ENCODE results near the gene PAX5.
"Not testable (repeated sequence)": the region's sequence is repeated elsewhere in the genome, so short reads cannot be mapped to it uniquely, and the experiment has no call there.

Gene PAX5

GRCh38 chr9:37033682-37034304 is at the start of gene PAX5:
PAX5 (minus strand) TSS chr9:37034268; CDS start chr9:37034031, 237 bp downstream.
- no peak for DNase-seq (ENCODE audit: low read depth in 2 of 2)

GRCh38 chr9:37083654-37084053 is 49.6 kb upstream of the PAX5 start:
- DNase-seq (ENCODE audit: low read depth in 2 of 2): no peak

GRCh38 chr9:37082214-37082765 is 48.2 kb upstream of the PAX5 start:
- no peak for DNase-seq (ENCODE audit: low read depth in 2 of 2)

- not testable (repeated sequence) for DNase-seq (ENCODE audit: low read depth in 2 of 2)
Measured at GRCh38 chr9:37081507-37081906, 47.4 kb upstream of the PAX5 start.

GRCh38 chr9:37080165-37080628 is 46.1 kb upstream of the PAX5 start:
- not testable (repeated sequence) for DNase-seq (ENCODE audit: low read depth in 2 of 2)

GRCh38 chr9:37079370-37080164 is 45.5 kb upstream of the PAX5 start:
- DNase-seq (ENCODE audit: low read depth in 2 of 2): peak; percentile 82 to 86

GRCh38 chr9:37074790-37075189 is 40.7 kb upstream of the PAX5 start:
- DNase-seq (ENCODE audit: low read depth in 2 of 2): not testable (repeated sequence)

- no peak for DNase-seq (ENCODE audit: low read depth in 2 of 2)
Measured at GRCh38 chr9:37066139-37066725, 32.2 kb upstream of the PAX5 start.

GRCh38 chr9:37062336-37062735 is 28.3 kb upstream of the PAX5 start:
- DNase-seq (ENCODE audit: low read depth in 2 of 2): no peak

GRCh38 chr9:37061768-37062167 is 27.7 kb upstream of the PAX5 start:
- no peak for DNase-seq (ENCODE audit: low read depth in 2 of 2)

- no peak for DNase-seq (ENCODE audit: low read depth in 2 of 2)
Measured at GRCh38 chr9:37060833-37061232, 26.8 kb upstream of the PAX5 start.

- no peak for DNase-seq (ENCODE audit: low read depth in 2 of 2)
Measured at GRCh38 chr9:37056046-37056920, 22.2 kb upstream of the PAX5 start.

GRCh38 chr9:37054363-37054720 is 20.3 kb upstream of the PAX5 start:
- not testable (repeated sequence) for DNase-seq (ENCODE audit: low read depth in 2 of 2)

GRCh38 chr9:37053684-37054362 is 19.8 kb upstream of the PAX5 start:
- no peak for DNase-seq (ENCODE audit: low read depth in 2 of 2)

- no peak for DNase-seq (ENCODE audit: low read depth in 2 of 2)
Measured at GRCh38 chr9:37046683-37047082, 12.6 kb upstream of the PAX5 start.

- no peak for DNase-seq (ENCODE audit: low read depth in 2 of 2)
Measured at GRCh38 chr9:37042421-37042820, 8.4 kb upstream of the PAX5 start.

- no peak for DNase-seq (ENCODE audit: low read depth in 2 of 2)
Measured at GRCh38 chr9:37040508-37041127, 6.5 kb upstream of the PAX5 start.

- no peak for DNase-seq (ENCODE audit: low read depth in 2 of 2)
Measured at GRCh38 chr9:37038943-37039464, 4.9 kb upstream of the PAX5 start.

GRCh38 chr9:37038302-37038942 is 4.4 kb upstream of the PAX5 start:
- DNase-seq (ENCODE audit: low read depth in 2 of 2): no peak
